Stimulated activated CD4-positive, alpha-beta T cell treated with anti-CD3 and anti-CD28 coated beads, Interleukin-2, amount 100 ng/mL, for 48 hours (primary cell): ENCODE measurements around the gene CXCL1.

Experiments used
- DNase-seq, 2 donors: peaks; one replicate each; pipeline ENCODE4 v3.0.0-alpha.2; 2020

Gene CXCL1

GRCh38 chr4:73869130-73870055 lies at the start of gene CXCL1:
Gene CXCL1 (plus strand): TSS chr4:73869393. CDS start chr4:73869471, 78 bp downstream.
- DNase-seq: no peak

- DNase-seq: no peak
Observed at GRCh38 chr4:73821325-73821724, 47.9 kb upstream of the CXCL1 start.

- DNase-seq: no peak
Observed at GRCh38 chr4:73822389-73822788, 46.8 kb upstream of the CXCL1 start.

- DNase-seq: no peak
Observed at GRCh38 chr4:73822812-73823504, 46.2 kb upstream of the CXCL1 start.

- no peak for DNase-seq
Observed at GRCh38 chr4:73823760-73824159, 45.4 kb upstream of the CXCL1 start.

GRCh38 chr4:73828956-73829355 lies 40.2 kb upstream of the CXCL1 start:
- DNase-seq: no peak

GRCh38 chr4:73831569-73831968 lies 37.6 kb upstream of the CXCL1 start:
- DNase-seq: no peak

- DNase-seq: no peak
Observed at GRCh38 chr4:73832651-73833237, 36.4 kb upstream of the CXCL1 start.

- no peak for DNase-seq
Observed at GRCh38 chr4:73836373-73837279, 32.6 kb upstream of the CXCL1 start, which contains the start of gene CXCL6. Gene CXCL6 (plus strand): TSS chr4:73836678. CDS start chr4:73836751, 73 bp downstream.

GRCh38 chr4:73839071-73839470 lies 30.1 kb upstream of the CXCL1 start:
- no peak for DNase-seq

- no peak for DNase-seq
Observed at GRCh38 chr4:73839715-73840114, 29.5 kb upstream of the CXCL1 start.

- no peak for DNase-seq
Observed at GRCh38 chr4:73841243-73841925, 27.8 kb upstream of the CXCL1 start.

GRCh38 chr4:73842696-73843095 lies 26.5 kb upstream of the CXCL1 start:
- DNase-seq: no peak

- DNase-seq: no peak
Observed at GRCh38 chr4:73843369-73843768, 25.8 kb upstream of the CXCL1 start.

GRCh38 chr4:73844345-73844744 lies 24.8 kb upstream of the CXCL1 start:
- no peak for DNase-seq

- no peak for DNase-seq
Observed at GRCh38 chr4:73844806-73845205, 24.4 kb upstream of the CXCL1 start.

GRCh38 chr4:73847526-73848182 lies 21.5 kb upstream of the CXCL1 start:
- no peak for DNase-seq

GRCh38 chr4:73848183-73848777 lies 20.9 kb upstream of the CXCL1 start:
- DNase-seq: no peak

- no peak for DNase-seq
Observed at GRCh38 chr4:73850261-73850970, 18.8 kb upstream of the CXCL1 start.

- no peak for DNase-seq
Observed at GRCh38 chr4:73851293-73851692, 17.9 kb upstream of the CXCL1 start.
